Body of pancreas (tissue), 4 donors: Measurements from ENCODE around the gene THY1. TPM values are rescaled to one million over a fixed set of nuclear protein-coding genes. Genes with fewer than 3 reads are reported as not detected.

ENCODE experiments used
- ATAC-seq: fragments of 150-250 bp; one replicate; pipeline ENCODE4 v1.9.1; 2016
- DNase-seq, 4 donors: peaks; one replicate each; pipeline ENCODE4 v3.0.0-alpha.2; 2019
- H3K27ac ChIP-seq, 4 donors: fragments of 200-600 bp; sonication (generic); 1 replicate in 3 of 4; 2 replicates in 1 of 4; pipeline versions ENCODE4 v1.5.1 to v1.6.1; 2016 to 2019; ENCODE audit warnings: mild to moderate bottlenecking in 1 of 4, mixed read lengths in 1 of 4, moderate library complexity in 1 of 4
- H3K27me3 ChIP-seq, 2 donors: fragments of 200-600 bp; sonication (generic); one replicate each; pipeline ENCODE4 v1.6.0; 2016; ENCODE audit warnings: mild to moderate bottlenecking in 1 of 2
- H3K36me3 ChIP-seq, 2 donors: fragments of 200-600 bp; sonication (generic); replicated peaks in 1 of 2; 2 replicates each; pipeline ENCODE4 v1.5.1; 2016; ENCODE audit warnings: low read depth in 2 of 2; ENCODE audit not compliant: insufficient read depth in 1 of 2
- H3K4me1 ChIP-seq: fragments of 200-600 bp; sonication (generic); one replicate; pipeline ENCODE4 v1.6.0; 2016
- H3K4me3 ChIP-seq, 2 donors: fragments of 200-600 bp; sonication (generic); 1 replicate in 1 of 2; 2 replicates in 1 of 2; pipeline ENCODE4 v1.5.1; 2016 to 2019
- H3K9me3 ChIP-seq, 3 donors: fragments of 200-600 bp; sonication (generic); 1 replicate in 2 of 3; 2 replicates in 1 of 3; pipeline ENCODE4 v1.5.1; 2016
- POLR2A ChIP-seq, 3 donors: fragments of 450-650 bp; IDR thresholded peaks; one replicate each; pipeline ENCODE4 v1.6.1; 2016; ENCODE audit warnings: antibody characterized with exemption in 3 of 3, mild to moderate bottlenecking in 2 of 3
- WGBS, 2 donors: methylation state at CpG; one replicate each; pipeline ENCODE4 v1.1.5; 2017; 5-methylcytosine and 5-hydroxymethylcytosine counted together
- intact Hi-C: fragments of 100-400 bp; cut with DNase I; formaldehyde crosslinking; loops from one replicate; pipeline ENCODE4 v1.15.1; 2023
- total RNA-seq, 2 donors: library from RNA; depleted of rRNA; stranded (reverse); fragments of >200 nt; gene quantifications; one replicate each; pipeline ENCODE4 v1.1.0, GENCODE V29; 2016
- TF ChIP-seq, protein P1 (sequence below), 7 experiments: fragments of 450-650 bp in 4 of 7; fragments of 200-600 bp in 3 of 7; sonication (generic) in 3 of 7; IDR thresholded peaks; one replicate each; pipeline ENCODE4 v1.5.1; 2016 to 2019; ENCODE audit warnings: antibody characterized with exemption in 7 of 7

Gene THY1
- total RNA-seq, 2 donors from 2014 or later: 6.9 to 9.9 TPM

DNA sequence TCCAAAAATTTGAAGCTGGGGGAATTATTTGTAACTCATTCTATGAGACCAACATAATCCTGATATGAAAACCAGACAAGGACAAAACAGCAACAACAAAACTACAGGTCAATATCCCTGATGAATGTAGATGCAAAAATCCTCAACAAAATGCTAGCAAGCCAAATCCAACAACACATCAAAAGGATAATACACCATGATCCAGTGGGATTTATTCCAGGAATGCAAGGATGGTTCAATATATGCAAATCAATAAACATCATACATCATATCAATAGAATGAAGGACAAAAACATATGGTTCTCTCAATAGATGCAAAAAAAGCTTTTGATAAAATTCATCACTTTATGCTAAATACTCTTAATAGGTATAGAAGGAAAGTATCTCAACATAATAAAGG lies 22.1 kb downstream of the THY1 start:
- intact Hi-C loops: no loop called here
- TF ChIP-seq POLR2A (IDR thresholded peaks at IDR 0.05): no peak
- TF ChIP-seq, protein P1, sequence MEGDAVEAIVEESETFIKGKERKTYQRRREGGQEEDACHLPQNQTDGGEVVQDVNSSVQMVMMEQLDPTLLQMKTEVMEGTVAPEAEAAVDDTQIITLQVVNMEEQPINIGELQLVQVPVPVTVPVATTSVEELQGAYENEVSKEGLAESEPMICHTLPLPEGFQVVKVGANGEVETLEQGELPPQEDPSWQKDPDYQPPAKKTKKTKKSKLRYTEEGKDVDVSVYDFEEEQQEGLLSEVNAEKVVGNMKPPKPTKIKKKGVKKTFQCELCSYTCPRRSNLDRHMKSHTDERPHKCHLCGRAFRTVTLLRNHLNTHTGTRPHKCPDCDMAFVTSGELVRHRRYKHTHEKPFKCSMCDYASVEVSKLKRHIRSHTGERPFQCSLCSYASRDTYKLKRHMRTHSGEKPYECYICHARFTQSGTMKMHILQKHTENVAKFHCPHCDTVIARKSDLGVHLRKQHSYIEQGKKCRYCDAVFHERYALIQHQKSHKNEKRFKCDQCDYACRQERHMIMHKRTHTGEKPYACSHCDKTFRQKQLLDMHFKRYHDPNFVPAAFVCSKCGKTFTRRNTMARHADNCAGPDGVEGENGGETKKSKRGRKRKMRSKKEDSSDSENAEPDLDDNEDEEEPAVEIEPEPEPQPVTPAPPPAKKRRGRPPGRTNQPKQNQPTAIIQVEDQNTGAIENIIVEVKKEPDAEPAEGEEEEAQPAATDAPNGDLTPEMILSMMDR (IDR thresholded peaks at IDR 0.05): no peak

DNA sequence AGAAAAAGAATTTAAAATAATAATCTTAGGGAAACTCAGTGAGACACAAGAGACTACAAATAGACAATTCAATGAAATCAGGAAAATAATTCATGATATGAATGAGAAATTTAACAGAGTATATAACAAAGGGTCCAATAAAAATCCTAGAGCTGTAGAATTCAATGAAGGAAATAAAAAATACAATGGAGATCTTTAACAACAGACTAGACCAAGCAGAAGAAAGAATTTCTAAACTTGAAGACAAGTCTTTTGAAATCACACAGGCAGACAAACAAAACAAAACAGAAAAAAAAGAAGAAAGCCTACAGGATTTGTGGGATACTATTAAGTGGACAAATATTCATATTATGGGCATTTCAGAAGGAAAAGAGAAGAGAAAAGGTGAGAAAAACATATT lies 25.2 kb downstream of the THY1 start:
- H3K36me3 ChIP-seq: no peaks in the 10 kb centered on the region
- intact Hi-C loops: no loop called here
- no peak for TF ChIP-seq POLR2A (IDR thresholded peaks at IDR 0.05)
- TF ChIP-seq, protein P1 (IDR thresholded peaks at IDR 0.05): no peak

More for the DNA sequence above, 22.1 kb downstream of the THY1 start:
- peaks cover 4% of the 10 kb centered on the region for H3K4me1 ChIP-seq
- H3K27me3 ChIP-seq: no peaks in the 10 kb centered on the region
- ATAC-seq: no peak
- H3K4me3 ChIP-seq: no peak overlapping the region
- H3K27ac ChIP-seq: no peak overlapping the region
- H3K36me3 ChIP-seq: no peaks in the 10 kb centered on the region
- no peaks in the 10 kb centered on the region for H3K9me3 ChIP-seq
- DNase-seq: no peak

DNA sequence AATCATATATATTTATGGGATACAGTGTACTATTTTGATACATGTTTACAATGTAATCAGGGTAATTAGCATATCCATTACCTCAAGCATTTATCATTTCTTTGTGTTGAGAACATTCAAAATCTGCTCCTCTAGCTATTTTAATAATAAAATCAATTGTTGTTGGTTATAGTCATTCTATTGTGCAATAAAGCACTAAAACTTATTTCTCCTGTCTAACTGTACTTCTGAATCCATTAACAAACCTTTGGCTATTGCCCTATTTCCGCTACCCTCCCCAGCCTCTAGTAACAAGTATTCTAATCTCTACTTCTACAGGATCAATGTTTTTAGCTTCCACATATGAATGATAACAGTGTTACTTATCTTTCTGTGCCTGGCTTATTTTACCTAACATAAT lies 26.1 kb downstream of the THY1 start:
- Histone ChIP-seq H3K27me3 (no peaks in the 10 kb centered on the region), H3K36me3 (no peaks in the 10 kb centered on the region), H3K4me1 (no peaks in the 10 kb centered on the region), H3K4me3 (no peak overlapping the region), H3K27ac (no peak overlapping the region), H3K9me3 (no peaks in the 10 kb centered on the region)
- TF ChIP-seq, protein P1 (IDR thresholded peaks at IDR 0.05): no peak
- no peak for TF ChIP-seq POLR2A (IDR thresholded peaks at IDR 0.05)
- 89 to 90% methylated on average over 1 of the region's 1 CpG for WGBS, 2 donors
- intact Hi-C loops: no loop called here
- ATAC-seq: no peak
- no peak for DNase-seq

More for the DNA sequence above, 25.2 kb downstream of the THY1 start:
- no peaks in the 10 kb centered on the region for H3K27me3 ChIP-seq
- H3K4me1 ChIP-seq: no peaks in the 10 kb centered on the region
- ATAC-seq (no peak), DNase-seq (no peak)
- H3K4me3 ChIP-seq: no peak overlapping the region
- H3K27ac ChIP-seq: no peak overlapping the region
- no peaks in the 10 kb centered on the region for H3K9me3 ChIP-seq

DNA sequence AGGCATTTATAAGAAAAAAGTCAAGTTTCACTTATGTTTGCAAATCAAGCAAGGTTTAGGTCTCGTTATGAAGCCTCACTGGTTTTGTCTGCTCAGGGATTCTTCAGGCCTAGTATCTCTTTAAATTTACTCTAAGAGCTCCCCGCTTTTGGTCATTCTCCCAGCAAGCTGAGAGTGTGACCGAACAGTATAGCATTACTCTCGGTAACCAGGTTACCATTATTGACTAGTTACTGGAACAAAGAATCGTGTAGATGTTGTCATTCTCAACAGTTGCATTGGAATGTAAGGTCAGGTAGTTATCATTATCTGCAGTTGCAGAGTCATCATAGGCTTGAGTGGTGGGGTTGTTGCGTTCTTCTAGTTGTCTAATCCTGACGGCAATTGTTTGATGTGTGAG lies 31.7 kb downstream of the THY1 start:
- Histone ChIP-seq H3K9me3 (no peaks in the 10 kb centered on the region), H3K4me1 (no peaks in the 10 kb centered on the region), H3K27ac (no peak overlapping the region), H3K36me3 (no peaks in the 10 kb centered on the region), H3K27me3 (no peaks in the 10 kb centered on the region), H3K4me3 (no peak overlapping the region)
- no peak for TF ChIP-seq POLR2A (IDR thresholded peaks at IDR 0.05)
- TF ChIP-seq, protein P1 (IDR thresholded peaks at IDR 0.05): no peak
- intact Hi-C loops: no loop called here
- DNase-seq (no peak), ATAC-seq (no peak)
- 81 to 85% methylated on average over 7 of the region's 7 CpGs for WGBS, 2 donors

DNA sequence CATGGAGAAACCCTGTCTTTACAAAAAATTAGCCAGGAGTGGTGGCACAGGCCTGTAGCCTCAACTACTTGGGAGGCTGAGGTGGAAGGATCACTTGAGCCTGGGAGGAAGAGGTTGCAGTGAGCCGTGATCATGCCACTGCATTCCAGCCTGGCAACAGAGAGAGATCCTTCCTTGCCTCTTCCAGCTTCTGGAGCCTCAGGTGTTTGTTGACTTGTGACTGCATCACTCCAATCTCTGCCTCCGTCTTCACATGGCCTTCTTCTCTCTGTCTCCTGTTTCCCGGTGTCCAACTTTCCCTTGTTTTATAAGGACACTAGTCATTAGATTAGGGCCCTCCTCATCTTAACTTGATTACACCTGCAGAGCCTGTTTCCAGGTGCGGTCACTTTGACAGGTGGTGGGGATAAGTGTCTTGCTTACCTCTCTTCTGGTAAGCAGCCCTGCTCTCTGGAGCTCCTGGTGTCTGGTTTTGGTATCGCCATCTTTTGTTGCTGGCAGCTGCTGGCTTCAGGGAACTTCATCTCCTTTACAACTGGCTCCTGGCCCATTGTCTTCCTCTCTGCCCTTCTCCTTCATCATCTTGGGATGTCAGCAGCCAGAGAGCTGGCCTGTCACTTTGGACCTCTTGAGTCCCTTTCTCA lies 33.2 kb downstream of the THY1 start:
- DNase-seq (peak in 2 of 4 donors; percentile 19 to 26), ATAC-seq (no peak)
- H3K9me3 ChIP-seq: no peaks in the 10 kb centered on the region
- H3K4me1 ChIP-seq: no peaks in the 10 kb centered on the region
- intact Hi-C loops: no loop called here
- no peaks in the 10 kb centered on the region for H3K27me3 ChIP-seq
- no peak overlapping the region for H3K4me3 ChIP-seq
- WGBS, 2 donors: 70 to 76% methylated on average over 5 of the region's 5 CpGs
- TF ChIP-seq, protein P1 (IDR thresholded peaks at IDR 0.05): peak in 4 of 7 experiments; percentile 2 to 23 (median 20)
- TF ChIP-seq POLR2A (IDR thresholded peaks at IDR 0.05): no peak
- no peak overlapping the region for H3K27ac ChIP-seq
- H3K36me3 ChIP-seq: no peaks in the 10 kb centered on the region
